Stimulated activated CD8-positive, alpha-beta memory T cell treated with anti-CD3 and anti-CD28 coated beads, Interleukin-15, amount 100 ng/mL, for 24 hours (primary cell): ENCODE data around the gene TMEM109.

ENCODE experiments used
- DNase-seq: peaks from one replicate; pipeline ENCODE4 v3.0.0-alpha.2; 2020; ENCODE audit warnings: low read depth

The TMEM109 gene

GRCh38 chr11:60925868-60926267, 11.9 kb downstream of the TMEM109 start:
- DNase-seq: no peak

GRCh38 chr11:60926500-60926899, 12.5 kb downstream of the TMEM109 start:
- DNase-seq: no peak

GRCh38 chr11:60927061-60927592, 13.2 kb downstream of the TMEM109 start:
- DNase-seq: no peak

GRCh38 chr11:60927600-60927999, 13.6 kb downstream of the TMEM109 start:
- DNase-seq: no peak

GRCh38 chr11:60928563-60929001, 14.6 kb downstream of the TMEM109 start:
- no peak for DNase-seq

- DNase-seq: no peak
These were observed 15.8 kb downstream of the TMEM109 start for GRCh38 chr11:60929764-60930163.

GRCh38 chr11:60930394-60930793, 16.4 kb downstream of the TMEM109 start:
- DNase-seq: no peak

GRCh38 chr11:60931917-60932316, 18.0 kb downstream of the TMEM109 start:
- DNase-seq: no peak

- DNase-seq: no peak
These were observed 18.8 kb downstream of the TMEM109 start for GRCh38 chr11:60932605-60933356.

GRCh38 chr11:60933416-60934123, 19.6 kb downstream of the TMEM109 start:
- DNase-seq: no peak

- no peak for DNase-seq
These were observed 20.3 kb downstream of the TMEM109 start for GRCh38 chr11:60934124-60934789.

GRCh38 chr11:60934790-60935605, 21.0 kb downstream of the TMEM109 start:
- no peak for DNase-seq

GRCh38 chr11:60935676-60936442, 21.9 kb downstream of the TMEM109 start:
- DNase-seq: no peak

GRCh38 chr11:60936467-60937143, 22.6 kb downstream of the TMEM109 start:
- DNase-seq: no peak

- no peak for DNase-seq
These were observed 23.2 kb downstream of the TMEM109 start for GRCh38 chr11:60937144-60937527.

- no peak for DNase-seq
These were observed 23.9 kb downstream of the TMEM109 start for GRCh38 chr11:60937811-60938210.

- no peak for DNase-seq
These were observed 24.5 kb downstream of the TMEM109 start for GRCh38 chr11:60938500-60938899.

GRCh38 chr11:60939301-60939700, 25.3 kb downstream of the TMEM109 start:
- no peak for DNase-seq

GRCh38 chr11:60939855-60940254, 25.9 kb downstream of the TMEM109 start:
- DNase-seq: no peak

GRCh38 chr11:60941371-60942119, 27.6 kb downstream of the TMEM109 start:
- no peak for DNase-seq
